ENCODE results near the gene ZBTB33.

The ZBTB33 gene

GRCh38 chrX:120250522-120251271 is at the start of gene ZBTB33 (continued):
- TF ChIP-seq ZNF654 (tag by site-specific recombination; IDR thresholded peaks at IDR 0.05; ENCODE audit: low read depth) (no peak), ZNF701 (tag by site-specific recombination; IDR thresholded peaks at IDR 0.05) (no peak), ZBTB17 (tag by site-specific recombination; IDR thresholded peaks at IDR 0.05) (peak; percentile 36; the same call in 1 of the 2 replicates), PRDM6 (tag by site-specific recombination; IDR thresholded peaks at IDR 0.05) (no peak), FEZF1 (tag by site-specific recombination; IDR thresholded peaks at IDR 0.05) (no peak), SALL2 (tag by site-specific recombination; IDR thresholded peaks at IDR 0.05; ENCODE audit: borderline replicate concordance) (no peak), ZNF426 (tag by site-specific recombination; IDR thresholded peaks at IDR 0.05) (no peak), ZFP37 (tag by site-specific recombination; IDR thresholded peaks at IDR 0.05) (no peak), SCRT2 (tag by site-specific recombination; IDR thresholded peaks at IDR 0.05) (no peak), ZNF660 (tag by site-specific recombination; IDR thresholded peaks at IDR 0.05) (peak; percentile 39; the same call in 1 of the 2 replicates), ZNF362 (tag by site-specific recombination; IDR thresholded peaks at IDR 0.05) (no peak), ZNF76 (tag by site-specific recombination; IDR thresholded peaks at IDR 0.05; ENCODE audit: borderline replicate concordance, low read depth) (peak; percentile 58; the same call in 1 of the 2 replicates), ZNF518A (tag by site-specific recombination; conservative IDR thresholded peaks at IDR 0.05; ENCODE audit: low read depth) (no peak), TSHZ1 (tag by site-specific recombination; IDR thresholded peaks at IDR 0.05; ENCODE audit: borderline replicate concordance) (no peak), ZSCAN18 (tag by site-specific recombination; IDR thresholded peaks at IDR 0.05) (no peak), ZNF555 (tag by site-specific recombination; conservative IDR thresholded peaks at IDR 0.05) (no peak), ZNF341 (tag by site-specific recombination; IDR thresholded peaks at IDR 0.05; ENCODE audit: low read depth) (no peak; the same call in 1 of the 2 replicates), ZNF148 (tag by site-specific recombination; IDR thresholded peaks at IDR 0.05; ENCODE audit: borderline replicate concordance) (no peak), ZNF548 (tag by site-specific recombination; IDR thresholded peaks at IDR 0.05) (no peak), ZNF394 (tag by site-specific recombination; IDR thresholded peaks at IDR 0.05; ENCODE audit: borderline replicate concordance) (peak; percentile 80; the same call in 1 of the 2 replicates)

All from HEK293 (cell line).